ENCODE results near the gene DNAH8. TPM values are rescaled to one million over a fixed set of nuclear protein-coding genes. Genes with fewer than 3 reads are reported as not detected.

DNAH8 gene
- total RNA-seq, 4 donors from 2014 or later, result not detected

DNA sequence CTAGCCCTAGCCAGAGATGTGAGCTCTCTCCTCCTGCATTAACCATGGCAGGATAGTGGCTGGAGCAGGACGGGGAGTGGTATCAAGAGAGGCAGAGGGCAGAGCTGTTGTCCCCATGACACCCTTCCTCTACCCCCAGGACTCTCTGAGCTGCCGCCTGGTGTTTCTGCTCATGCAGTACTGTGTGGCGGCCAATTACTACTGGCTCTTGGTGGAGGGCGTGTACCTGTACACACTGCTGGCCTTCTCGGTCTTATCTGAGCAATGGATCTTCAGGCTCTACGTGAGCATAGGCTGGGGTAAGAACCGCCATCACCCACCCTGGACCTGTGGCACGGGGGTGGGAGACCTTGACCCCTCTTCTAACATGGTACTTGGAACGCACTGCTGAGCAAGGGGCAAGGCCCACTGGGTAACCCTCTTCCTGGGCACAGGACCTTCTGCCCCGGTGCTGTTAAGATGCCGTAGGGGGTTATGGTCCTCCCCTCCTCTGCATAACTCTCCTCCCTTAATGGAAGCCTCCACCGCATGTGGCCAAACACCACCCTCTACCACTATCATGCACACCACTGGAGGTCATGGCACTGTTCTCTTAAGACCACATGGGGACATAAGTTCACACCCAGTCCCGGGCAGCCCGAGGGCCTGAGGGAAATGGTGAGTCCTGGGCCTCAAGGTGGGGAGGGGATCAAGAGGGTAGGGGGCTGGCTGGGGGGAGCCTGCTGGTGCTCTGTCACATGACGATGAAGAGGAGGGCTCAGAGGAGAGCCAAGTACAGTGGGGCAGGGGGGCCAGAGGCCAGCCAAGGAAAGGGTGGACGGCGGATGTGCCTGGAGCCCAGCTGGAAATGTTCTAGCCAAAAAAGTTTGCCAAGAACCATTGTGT, 358.6 kb downstream of the DNAH8 start:
- TF ChIP-seq, protein P1, sequence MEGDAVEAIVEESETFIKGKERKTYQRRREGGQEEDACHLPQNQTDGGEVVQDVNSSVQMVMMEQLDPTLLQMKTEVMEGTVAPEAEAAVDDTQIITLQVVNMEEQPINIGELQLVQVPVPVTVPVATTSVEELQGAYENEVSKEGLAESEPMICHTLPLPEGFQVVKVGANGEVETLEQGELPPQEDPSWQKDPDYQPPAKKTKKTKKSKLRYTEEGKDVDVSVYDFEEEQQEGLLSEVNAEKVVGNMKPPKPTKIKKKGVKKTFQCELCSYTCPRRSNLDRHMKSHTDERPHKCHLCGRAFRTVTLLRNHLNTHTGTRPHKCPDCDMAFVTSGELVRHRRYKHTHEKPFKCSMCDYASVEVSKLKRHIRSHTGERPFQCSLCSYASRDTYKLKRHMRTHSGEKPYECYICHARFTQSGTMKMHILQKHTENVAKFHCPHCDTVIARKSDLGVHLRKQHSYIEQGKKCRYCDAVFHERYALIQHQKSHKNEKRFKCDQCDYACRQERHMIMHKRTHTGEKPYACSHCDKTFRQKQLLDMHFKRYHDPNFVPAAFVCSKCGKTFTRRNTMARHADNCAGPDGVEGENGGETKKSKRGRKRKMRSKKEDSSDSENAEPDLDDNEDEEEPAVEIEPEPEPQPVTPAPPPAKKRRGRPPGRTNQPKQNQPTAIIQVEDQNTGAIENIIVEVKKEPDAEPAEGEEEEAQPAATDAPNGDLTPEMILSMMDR (IDR thresholded peaks at IDR 0.05), result no peak
- ATAC-seq (ENCODE audit: low FRiP score) (no peak), DNase-seq (ENCODE audit: low spot score) (no peak)

DNA sequence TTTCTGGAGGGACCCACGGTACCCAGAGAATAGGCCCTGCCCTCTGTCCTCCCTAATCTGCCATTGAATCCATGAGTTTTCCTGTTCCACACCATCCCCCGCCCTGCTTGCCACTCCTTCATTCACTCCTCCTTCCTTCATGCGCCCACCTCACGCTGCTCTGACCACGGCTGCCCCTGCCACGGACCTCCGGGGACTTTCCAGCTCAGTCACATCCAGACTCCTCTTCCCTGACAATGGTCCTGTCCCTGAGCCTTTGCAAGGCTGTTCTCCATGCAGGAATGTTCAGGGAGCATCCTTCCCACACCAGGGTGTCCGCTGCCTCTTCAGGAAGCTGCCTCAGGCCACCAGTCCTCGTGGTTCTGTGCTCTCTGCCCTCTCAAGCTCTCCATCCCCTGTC, 359.4 kb downstream of the DNAH8 start:
- ATAC-seq (ENCODE audit: low FRiP score), result no peak
- TF ChIP-seq, protein P1 (IDR thresholded peaks at IDR 0.05), result no peak
- DNase-seq (ENCODE audit: low spot score), result no peak

DNA sequence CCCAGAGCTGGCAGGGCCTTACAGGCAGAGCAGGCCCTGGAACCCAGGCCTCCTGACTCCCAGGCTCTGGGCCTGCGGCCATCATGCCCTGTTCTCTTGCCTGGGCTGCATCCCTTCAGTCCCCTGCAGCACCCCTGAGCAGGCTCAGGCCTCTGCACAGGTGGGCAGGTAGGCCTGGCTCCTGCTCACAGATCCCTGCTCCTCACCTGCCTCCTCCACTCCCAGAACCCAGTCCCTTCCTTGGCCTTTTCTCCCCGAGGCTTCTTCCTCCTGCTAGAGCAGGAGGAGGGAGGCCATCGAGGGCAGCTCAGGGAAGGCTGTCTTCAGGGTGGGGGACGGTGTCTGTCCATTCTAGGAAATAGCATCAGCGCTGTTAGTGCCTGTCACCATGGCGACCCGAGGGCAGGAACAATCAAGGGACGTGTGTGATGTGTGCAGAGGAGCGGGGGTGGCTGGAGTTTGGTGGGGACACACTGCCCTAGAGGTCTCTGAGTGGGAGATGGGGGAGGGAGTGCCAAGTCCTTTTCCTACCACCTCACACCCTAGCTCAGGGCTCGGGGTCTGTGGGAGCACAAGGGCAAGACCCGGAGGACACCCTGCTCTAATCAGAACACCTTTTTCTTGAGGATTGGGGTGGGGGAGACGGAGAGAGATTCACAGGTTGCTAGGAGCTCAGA, 360.0 kb downstream of the DNAH8 start:
- TF ChIP-seq, protein P1 (IDR thresholded peaks at IDR 0.05), result no peak
- ATAC-seq (ENCODE audit: low FRiP score) (no peak), DNase-seq (ENCODE audit: low spot score) (no peak)

DNA sequence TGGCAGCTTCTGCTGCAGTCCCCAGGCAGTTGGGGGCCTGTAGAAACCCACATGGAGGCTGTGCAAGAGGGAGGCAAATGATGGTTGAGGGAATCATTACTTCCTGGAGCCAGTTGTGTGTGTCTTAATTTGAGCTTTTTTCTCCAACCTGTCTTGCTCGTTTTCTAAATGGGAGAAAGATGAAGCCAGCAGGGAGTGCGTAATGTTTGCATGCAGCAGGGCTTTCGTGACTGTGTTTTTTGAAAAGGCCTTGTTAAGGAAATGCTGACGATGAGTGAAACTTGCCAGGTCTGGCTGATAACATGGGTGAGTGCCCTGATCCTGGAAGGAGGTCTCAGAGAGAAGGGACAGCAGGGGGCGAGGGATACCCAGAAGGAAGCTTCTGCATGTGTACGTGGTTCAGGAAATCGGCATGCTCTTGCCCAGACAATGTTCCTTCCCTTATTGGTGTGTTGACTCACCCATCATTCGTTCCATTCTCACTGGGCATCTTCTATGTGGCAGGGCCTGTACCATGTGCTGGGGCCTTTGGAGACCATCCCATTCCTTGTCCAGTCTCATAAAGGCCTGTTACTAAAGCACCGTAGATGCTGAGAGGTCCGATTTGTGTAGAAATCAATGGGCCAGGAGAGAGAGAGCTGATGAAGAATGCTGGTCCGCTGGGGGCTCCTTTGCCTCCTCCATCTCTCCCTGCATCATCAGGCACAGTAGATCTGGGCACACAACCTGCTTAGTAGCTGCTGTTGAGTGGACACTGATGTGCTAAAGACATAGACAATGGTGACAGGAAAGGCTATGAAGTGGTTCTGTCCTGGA, 360.9 kb downstream of the DNAH8 start:
- ATAC-seq (ENCODE audit: low FRiP score), result no peak
- no peak for DNase-seq (ENCODE audit: low spot score)
- TF ChIP-seq, protein P1 (IDR thresholded peaks at IDR 0.05), result no peak

DNA sequence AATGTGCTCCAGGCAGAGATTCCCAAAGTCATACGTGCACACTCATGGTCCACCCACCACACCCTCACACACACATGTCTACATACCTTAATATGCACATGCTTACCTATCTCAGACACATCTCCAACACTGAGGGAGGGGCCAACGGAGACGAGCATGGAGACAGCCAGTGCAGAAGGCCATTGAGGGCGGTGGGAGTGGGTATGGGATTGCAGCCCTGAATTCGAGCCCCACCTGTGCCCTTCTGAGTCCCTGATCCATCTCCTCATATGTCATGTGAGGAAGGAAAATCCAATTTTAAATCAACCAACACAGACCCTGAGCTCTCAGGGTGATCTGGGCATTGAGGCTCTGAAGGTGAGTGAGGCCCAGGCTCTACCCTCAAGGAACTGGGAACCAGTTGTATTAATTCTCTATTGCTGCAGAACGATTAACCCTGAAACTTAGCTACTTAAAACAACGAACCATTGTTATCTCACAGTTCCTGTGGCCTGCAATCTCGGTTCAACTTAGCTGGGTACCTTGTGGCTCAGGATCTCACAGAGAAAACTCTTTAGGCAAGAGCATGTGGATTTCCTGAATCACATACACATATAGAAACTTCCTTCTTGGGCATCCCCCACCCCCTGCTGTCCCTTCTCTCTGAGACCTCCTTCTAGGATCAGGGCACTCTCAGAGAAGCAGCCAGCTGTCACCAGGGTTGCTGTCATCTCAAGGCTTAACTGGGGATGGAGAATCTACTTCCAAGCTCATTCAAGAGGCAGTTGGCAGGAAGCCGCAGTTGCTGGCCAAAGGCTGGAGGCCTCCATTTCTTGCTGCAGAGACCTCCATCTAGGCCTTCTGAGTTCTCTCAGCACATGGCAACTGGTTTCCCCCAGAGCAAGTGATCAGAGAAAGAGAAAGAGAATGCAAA, 361.8 kb downstream of the DNAH8 start:
- TF ChIP-seq, protein P1 (IDR thresholded peaks at IDR 0.05), result no peak
- ATAC-seq (ENCODE audit: low FRiP score), result no peak
- no peak for DNase-seq (ENCODE audit: low spot score)

All from omental fat pad (tissue), 4 donors.